Activated B cell treated with CpG ODN at 0.5 μM for 24 hours (primary cell): ENCODE results near the gene R3HDM4. TPM values are rescaled to one million over a fixed set of nuclear protein-coding genes. Genes with fewer than 3 reads are reported as not detected.

Source experiments
- ATAC-seq: fragments of 200-7000 bp; cut with Tn5 transposase; one replicate; pipeline ENCODE4 v1.10.0; 2021; ENCODE audit warnings: low read depth, mild to moderate bottlenecking, moderate library complexity
- CTCF ChIA-PET: fragments of 350-600 bp; sonication (Branson Sonifier 250); formaldehyde crosslinking; loops from one replicate; lab custom pipeline; 2021; ENCODE audit warnings: antibody characterized with exemption; lab: Charles Lee
- POLR2A ChIA-PET: fragments of 350-600 bp; sonication (Branson Sonifier 250); formaldehyde crosslinking; loops from one replicate; lab custom pipeline; 2021; ENCODE audit warnings: antibody characterized with exemption; lab: Charles Lee
- DNase-seq: peaks from one replicate; pipeline ENCODE4 v3.0.0; 2022
- H3K27ac Mint-ChIP-seq: one replicate; pipeline ENCODE4 v1.8.0; 2020; ENCODE audit warnings: mixed read lengths
- H3K27me3 Mint-ChIP-seq: one replicate; pipeline ENCODE4 v1.8.0; 2021; ENCODE audit warnings: mixed read lengths
- H3K36me3 Mint-ChIP-seq: one replicate; pipeline ENCODE4 v1.8.0; 2021; ENCODE audit warnings: low read depth, mixed read lengths
- H3K4me1 Mint-ChIP-seq: one replicate; pipeline ENCODE4 v1.8.0; 2021; ENCODE audit warnings: mixed read lengths
- H3K4me3 Mint-ChIP-seq: one replicate; pipeline ENCODE4 v1.8.0; 2020; ENCODE audit warnings: mild to moderate bottlenecking, mixed read lengths
- H3K9me3 Mint-ChIP-seq: one replicate; pipeline ENCODE4 v1.8.0; 2020; ENCODE audit warnings: mixed read lengths
- CTCF ChIP-seq: fragments of 200-600 bp; IDR thresholded peaks from one replicate; pipeline ENCODE4 v1.8.0; 2022; ENCODE audit warnings: antibody characterized with exemption, mild to moderate bottlenecking
- intact Hi-C: fragments of 100-400 bp; cut with micrococcal nuclease; formaldehyde crosslinking; loops from one replicate; pipeline ENCODE4 v1.15.1; 2024
- total RNA-seq: library from RNA; stranded (reverse); gene quantifications from 2 replicates; pipeline ENCODE4 v1.2.3, GENCODE V29; 2022

R3HDM4 gene
- total RNA-seq, 1 donor from 2014 or later, result 189 TPM

DNA sequence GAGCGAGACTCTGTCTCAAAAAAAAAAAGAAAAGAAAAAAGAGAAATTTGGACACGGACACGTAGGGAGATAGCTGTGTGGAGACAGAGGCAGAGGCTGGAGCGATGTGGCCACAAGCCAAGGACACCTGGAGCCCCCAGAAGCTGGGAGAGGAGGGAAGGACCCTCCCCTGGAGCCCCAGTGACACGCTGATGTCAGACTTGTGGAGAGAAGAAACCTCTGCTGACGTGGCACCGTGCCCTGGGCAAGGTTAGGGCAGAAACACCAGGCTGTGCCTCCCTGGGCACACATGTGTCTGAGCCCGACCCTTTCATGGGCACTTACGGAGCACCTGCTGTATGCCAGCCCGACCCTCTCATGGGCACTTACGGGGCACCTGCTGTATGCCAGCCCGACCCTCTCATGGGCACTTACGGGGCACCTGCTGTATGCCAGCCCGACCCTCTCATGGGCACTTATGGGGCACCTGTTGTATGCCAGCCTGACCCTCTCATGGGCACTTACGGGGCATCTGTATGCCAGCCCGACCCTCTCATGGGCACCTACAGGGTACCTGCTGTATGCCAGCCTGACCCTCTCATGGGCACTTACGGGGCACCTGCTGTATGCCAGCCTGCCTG is 30.6 kb upstream of the R3HDM4 start:
- H3K9me3 Mint-ChIP-seq, result no peaks in the 10 kb centered on the region
- H3K4me3 Mint-ChIP-seq, result no peak overlapping the region
- H3K4me1 Mint-ChIP-seq, result peaks cover 47% of the 10 kb centered on the region
- H3K27me3 Mint-ChIP-seq, result no peaks in the 10 kb centered on the region
- no peak for ATAC-seq
- no peak for TF ChIP-seq CTCF
- peaks cover 12% of the 10 kb centered on the region for H3K36me3 Mint-ChIP-seq
- intact Hi-C loops, result no loop called here
- ChIA-PET CTCF (interaction anchor here (0.7 kb wide), 1 partner anchor 20 kb away, joined by 3 read pairs; no protein-coding TSS in a partner anchor), POLR2A (interaction anchor here (0.6 to 2.3 kb wide), 3 partner anchors 11 to 40 kb away, joined by 3 to 9 read pairs (median 7); partner anchors contain the start of gene WDR18)
- H3K27ac Mint-ChIP-seq, result no peak overlapping the region
- no peak for DNase-seq

DNA sequence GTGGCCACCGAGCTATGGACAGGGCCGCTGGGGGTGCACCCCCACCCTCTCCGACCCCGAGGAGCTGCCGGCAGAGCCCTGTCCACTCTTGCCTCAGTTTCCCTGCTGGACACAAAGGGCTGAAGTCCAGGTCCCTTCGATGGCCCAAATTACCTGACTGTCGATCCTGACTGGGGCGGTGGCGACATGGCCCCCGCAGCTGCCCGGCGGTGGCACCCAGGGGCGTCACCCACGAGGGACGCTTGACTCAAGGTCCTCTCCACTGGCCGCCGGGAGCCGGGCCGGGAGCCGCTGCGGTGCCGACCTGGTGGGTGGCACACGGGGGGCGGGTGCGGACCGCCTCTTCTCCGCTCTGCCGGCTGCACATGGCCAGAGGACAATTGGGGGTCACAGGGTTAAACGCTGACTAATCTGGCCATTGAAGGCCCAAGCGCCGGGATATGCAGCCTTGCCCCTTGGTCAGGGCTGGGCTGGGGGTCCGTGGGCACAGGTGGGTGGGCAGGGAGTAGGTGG is 29.2 kb upstream of the R3HDM4 start:
- DNase-seq (no peak), ATAC-seq (no peak)
- no peak for TF ChIP-seq CTCF
- no peak overlapping the region for H3K27ac Mint-ChIP-seq
- H3K4me3 Mint-ChIP-seq, result no peak overlapping the region
- POLR2A ChIA-PET, result interaction anchor here (0.9 kb wide), 1 partner anchor 9 kb away, joined by 4 read pairs; no protein-coding TSS in a partner anchor
- intact Hi-C loops, result no loop called here
- H3K4me1 Mint-ChIP-seq, result peaks cover 45% of the 10 kb centered on the region
- H3K27me3 Mint-ChIP-seq, result no peaks in the 10 kb centered on the region
- H3K36me3 Mint-ChIP-seq, result peaks cover 14% of the 10 kb centered on the region
- no peaks in the 10 kb centered on the region for H3K9me3 Mint-ChIP-seq
- CTCF ChIA-PET, result no interaction called here

DNA sequence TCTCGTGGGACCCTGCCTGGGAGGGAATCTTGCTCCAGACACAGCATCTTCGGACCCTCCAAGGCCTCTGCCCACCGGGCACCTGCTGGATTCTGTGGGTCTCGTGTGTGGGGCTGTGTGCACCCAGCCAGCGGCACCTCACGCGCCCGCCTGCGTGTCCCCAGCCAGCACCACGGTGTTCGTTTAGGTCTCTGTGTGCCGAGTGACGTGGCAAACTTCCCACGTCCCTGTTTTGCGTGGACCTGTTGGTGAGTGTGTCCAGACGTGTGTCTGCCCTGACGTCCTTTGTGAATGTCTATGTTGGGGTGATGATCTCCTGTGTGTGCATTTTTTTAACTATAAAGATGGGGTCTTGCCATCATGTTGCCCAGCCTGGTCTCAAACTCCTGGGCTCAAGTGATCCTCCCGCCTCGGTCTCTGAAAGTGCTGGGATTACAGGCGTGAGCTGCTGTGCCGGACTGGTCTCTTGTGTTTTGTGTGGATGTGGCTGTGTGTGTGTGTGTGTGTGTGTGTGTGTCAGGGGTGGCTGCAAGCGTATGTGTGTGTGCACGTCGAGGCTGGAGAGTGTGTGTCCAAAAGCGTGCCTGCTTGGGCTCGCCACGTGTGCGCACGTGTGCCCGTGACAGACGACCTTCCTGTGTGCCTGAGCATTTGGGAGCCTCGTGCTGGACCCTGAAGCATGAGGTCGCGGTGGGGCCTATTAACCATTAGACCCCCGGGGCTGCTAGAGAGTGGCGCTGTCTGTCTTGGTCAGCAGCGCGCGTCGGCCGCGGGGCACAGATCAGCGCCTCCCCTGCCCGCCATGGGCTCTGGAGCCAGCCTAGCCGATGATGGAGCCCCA is 28.5 kb upstream of the R3HDM4 start:
- ChIA-PET CTCF (interaction anchor here (0.6 kb wide), 1 partner anchor 11 kb away, joined by 3 read pairs; no protein-coding TSS in a partner anchor), POLR2A (interaction anchor here (0.9 to 3.1 kb wide), 3 partner anchors 8 to 303 kb away, joined by 4 to 9 read pairs (median 6); no protein-coding TSS in a partner anchor)
- intact Hi-C loops, result loop anchor here (1.0 kb wide), 1 partner anchor 16 kb away; no protein-coding TSS in a partner anchor
- Mint-ChIP-seq H3K36me3 (peaks cover 16% of the 10 kb centered on the region), H3K27me3 (no peaks in the 10 kb centered on the region), H3K4me3 (peak overlapping the region; percentile 75), H3K4me1 (peaks cover 43% of the 10 kb centered on the region), H3K9me3 (no peaks in the 10 kb centered on the region), H3K27ac (peak overlapping the region; percentile 68)
- no peak for TF ChIP-seq CTCF
- no peak for ATAC-seq
- DNase-seq, result no peak

DNA sequence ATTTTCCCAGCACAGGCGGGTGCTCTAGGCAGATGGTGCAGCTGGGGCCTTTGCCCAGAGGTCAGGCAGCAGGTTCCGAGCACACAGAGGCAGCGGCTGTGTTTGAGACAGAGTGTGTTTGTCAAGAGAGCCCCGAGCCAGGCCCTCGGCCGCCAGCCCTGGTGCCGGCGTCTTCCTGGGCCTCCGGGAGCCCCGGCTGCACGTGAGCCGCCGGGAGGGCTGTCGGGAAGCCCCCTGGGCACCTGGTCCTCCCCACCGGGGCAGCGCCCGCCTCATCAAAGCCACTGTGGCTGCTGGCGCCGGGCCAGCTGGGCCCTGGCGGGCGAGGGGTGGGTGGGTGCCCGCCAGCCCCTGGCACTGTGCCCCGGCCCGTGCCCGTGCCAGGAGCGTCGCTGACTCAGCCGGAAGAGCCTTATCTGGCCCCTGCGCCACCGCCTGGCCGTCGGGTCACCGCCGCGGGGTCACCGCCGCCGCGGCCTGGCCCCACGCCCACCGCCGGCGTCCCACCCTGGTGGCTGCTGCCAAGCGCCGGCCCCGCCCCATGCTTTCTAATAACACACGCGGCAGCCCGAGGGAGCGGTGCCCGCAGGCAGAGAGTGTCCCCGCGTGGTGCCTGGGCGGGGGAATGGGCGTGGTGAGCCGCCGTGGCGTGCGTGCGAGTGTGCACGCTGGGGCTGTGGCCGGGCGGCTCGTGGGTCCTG is 27.7 kb upstream of the R3HDM4 start:
- no peaks in the 10 kb centered on the region for H3K9me3 Mint-ChIP-seq
- intact Hi-C loops, result loop anchor here (1.0 kb wide), 1 partner anchor 15 kb away; no protein-coding TSS in a partner anchor
- CTCF ChIA-PET, result interaction anchor here (0.6 kb wide), 1 partner anchor 11 kb away, joined by 3 read pairs; no protein-coding TSS in a partner anchor

More for the DNA sequence above, 27.7 kb upstream of the R3HDM4 start:
- Mint-ChIP-seq H3K36me3 (peaks cover 19% of the 10 kb centered on the region), H3K27ac (peak overlapping the region; percentile 80), H3K4me1 (peaks cover 42% of the 10 kb centered on the region), H3K4me3 (peak overlapping the region; percentile 75), H3K27me3 (no peaks in the 10 kb centered on the region)
- no peak for TF ChIP-seq CTCF
- POLR2A ChIA-PET, result interaction anchor here (0.6 to 4.4 kb wide), 8 partner anchors 7 to 328 kb away, joined by 3 to 45 read pairs (median 5); partner anchors contain the start of genes CIRBP and WDR18
- peak; percentile 72 for ATAC-seq
- DNase-seq, result peak; percentile 73
